ENCODE data around the gene CCT8L2. TPM values are rescaled to one million over a fixed set of nuclear protein-coding genes. Genes with fewer than 3 reads are reported as not detected.
"Not testable (repeated sequence)": the region's sequence is repeated elsewhere in the genome, so short reads cannot be mapped to it uniquely, and the experiment has no call there.

The CCT8L2 gene
- total RNA-seq, 2 donors from 2014 or later, result not detected

DNA sequence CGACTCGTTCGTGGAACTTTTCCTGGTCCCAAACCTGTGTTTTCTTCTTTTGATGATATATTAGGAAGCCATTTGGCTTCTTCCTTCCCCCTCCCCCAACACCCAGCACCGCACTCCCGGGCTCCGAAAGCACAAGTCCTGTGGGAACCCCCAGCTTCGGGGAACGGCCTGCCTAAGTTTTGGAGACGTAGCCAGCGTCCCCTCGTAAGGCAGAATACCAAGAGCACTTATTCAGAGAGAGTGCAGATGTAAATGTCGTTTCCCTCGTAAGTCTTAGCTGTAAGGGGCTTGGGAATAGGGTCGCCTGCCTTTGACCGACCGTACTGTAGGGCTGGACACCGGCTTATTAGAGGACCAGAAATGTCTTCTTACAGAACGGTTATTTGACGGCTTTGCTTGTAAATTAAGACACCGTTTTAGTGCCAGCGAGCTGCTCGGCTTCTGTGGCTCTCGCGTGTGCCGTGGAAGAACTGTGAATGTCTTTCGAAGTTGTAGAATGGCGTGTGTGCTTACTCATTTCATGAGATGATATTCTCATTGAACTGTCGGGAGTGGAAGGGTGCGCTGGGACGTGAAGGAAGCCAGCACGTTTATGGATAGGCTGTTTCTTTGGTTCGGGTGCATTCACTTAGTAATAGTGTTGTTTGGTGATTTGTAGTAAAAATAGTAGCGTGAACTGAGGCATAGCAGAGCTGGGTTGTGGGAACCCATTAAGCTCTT is 10.3 kb upstream of the CCT8L2 start:
- peak overlapping the region; percentile 29 for H3K4me3 Mint-ChIP-seq
- H3K27me3 Mint-ChIP-seq, result peaks cover 28% of the 10 kb centered on the region
- not testable (repeated sequence) for H3K4me1 Mint-ChIP-seq; H3K36me3 Mint-ChIP-seq (ENCODE audit: low read depth); H3K9me3 Mint-ChIP-seq; H3K27ac Mint-ChIP-seq
- peak; percentile 35 for ATAC-seq (replicated peaks)

- H3K27me3 Mint-ChIP-seq, result peaks cover 28% of the 10 kb centered on the region
- peak overlapping the region; percentile 29 for H3K4me3 Mint-ChIP-seq
- H3K27ac Mint-ChIP-seq; ATAC-seq (replicated peaks); H3K4me1 Mint-ChIP-seq; H3K36me3 Mint-ChIP-seq (ENCODE audit: low read depth); H3K9me3 Mint-ChIP-seq: not testable (repeated sequence)
Observed at GRCh38 chr22:16602224-16602727, 9.7 kb upstream of the CCT8L2 start.

GRCh38 chr22:16601437-16602223 is 9.0 kb upstream of the CCT8L2 start:
- Mint-ChIP-seq H3K4me3 (no peak overlapping the region), H3K9me3 (peaks cover 3% of the 10 kb centered on the region)

GRCh38 chr22:16600644-16601436 is 8.2 kb upstream of the CCT8L2 start:
- not testable (repeated sequence) for ATAC-seq (replicated peaks); H3K9me3 Mint-ChIP-seq; H3K4me1 Mint-ChIP-seq; H3K36me3 Mint-ChIP-seq (ENCODE audit: low read depth); H3K27ac Mint-ChIP-seq
- peak overlapping the region; percentile 23 for H3K4me3 Mint-ChIP-seq
- peaks cover 26% of the 10 kb centered on the region for H3K27me3 Mint-ChIP-seq

More at GRCh38 chr22:16601437-16602223, 9.0 kb upstream of the CCT8L2 start:
- Mint-ChIP-seq H3K4me1 (no peaks in the 10 kb centered on the region), H3K27me3 (peaks cover 26% of the 10 kb centered on the region), H3K27ac (no peak overlapping the region), H3K36me3 (ENCODE audit: low read depth) (peaks cover 6% of the 10 kb centered on the region)
- no peak for ATAC-seq (replicated peaks)

GRCh38 chr22:16599648-16600047 is 7.0 kb upstream of the CCT8L2 start:
- H3K27me3 Mint-ChIP-seq, result peaks cover 30% of the 10 kb centered on the region
- not testable (repeated sequence) for H3K4me1 Mint-ChIP-seq; H3K36me3 Mint-ChIP-seq (ENCODE audit: low read depth); H3K4me3 Mint-ChIP-seq; ATAC-seq (replicated peaks); H3K9me3 Mint-ChIP-seq; H3K27ac Mint-ChIP-seq

GRCh38 chr22:16595251-16595650 is 2.6 kb upstream of the CCT8L2 start:
- H3K27me3 Mint-ChIP-seq, result peaks cover 13% of the 10 kb centered on the region
- H3K27ac Mint-ChIP-seq, result not testable (repeated sequence)

DNA sequence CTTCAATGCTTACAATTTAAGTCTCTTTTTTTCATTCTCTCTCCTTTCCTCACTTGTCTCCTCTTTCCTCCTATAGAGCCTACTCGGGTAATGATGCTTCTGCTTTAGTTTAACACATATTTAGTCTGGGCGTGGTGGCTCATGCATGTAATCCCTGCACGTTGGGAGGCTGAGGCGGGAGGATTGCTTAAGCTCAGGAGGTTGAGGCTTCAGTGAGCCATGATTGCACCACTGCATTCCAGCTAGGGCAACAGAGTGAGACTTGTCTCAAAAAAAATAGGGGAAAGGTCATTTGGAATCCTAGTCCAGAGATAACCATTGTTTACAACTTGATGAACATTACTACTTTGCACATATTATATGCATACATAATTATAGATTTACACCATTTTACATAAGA is 1.4 kb upstream of the CCT8L2 start:
- Mint-ChIP-seq H3K4me3 (no peak overlapping the region), H3K9me3 (peaks cover 3% of the 10 kb centered on the region), H3K27ac (no peak overlapping the region), H3K4me1 (no peaks in the 10 kb centered on the region), H3K36me3 (ENCODE audit: low read depth) (no peaks in the 10 kb centered on the region), H3K27me3 (peaks cover 6% of the 10 kb centered on the region)
- no peak for ATAC-seq (replicated peaks)

More at GRCh38 chr22:16595251-16595650, 2.6 kb upstream of the CCT8L2 start:
- H3K4me1 Mint-ChIP-seq; H3K36me3 Mint-ChIP-seq (ENCODE audit: low read depth); H3K9me3 Mint-ChIP-seq; H3K4me3 Mint-ChIP-seq; ATAC-seq (replicated peaks): not testable (repeated sequence)

DNA sequence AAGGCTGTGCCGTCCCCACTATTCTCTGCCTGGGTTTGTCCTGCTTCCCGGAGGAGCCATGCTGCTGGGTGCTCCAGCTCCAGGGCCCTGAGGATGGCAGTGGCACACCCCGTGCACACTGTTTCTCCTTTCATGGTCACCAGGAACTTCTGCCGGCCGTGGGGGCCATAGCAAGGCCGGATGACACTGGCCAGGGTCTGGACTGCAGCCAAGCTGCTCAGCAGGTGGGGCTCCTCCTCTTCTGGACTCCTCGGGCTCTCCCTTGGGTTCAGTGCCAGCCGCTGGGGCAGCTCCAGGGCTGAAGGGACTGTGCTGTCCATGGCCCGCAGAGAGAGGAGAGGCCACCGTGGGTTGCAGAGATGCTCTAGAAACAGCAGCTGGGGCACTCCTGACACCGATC is 379 bp downstream of the CCT8L2 start:
- H3K9me3 Mint-ChIP-seq; H3K4me3 Mint-ChIP-seq; ATAC-seq (replicated peaks); H3K27me3 Mint-ChIP-seq; H3K27ac Mint-ChIP-seq; H3K4me1 Mint-ChIP-seq; H3K36me3 Mint-ChIP-seq (ENCODE audit: low read depth): not testable (repeated sequence)

DNA sequence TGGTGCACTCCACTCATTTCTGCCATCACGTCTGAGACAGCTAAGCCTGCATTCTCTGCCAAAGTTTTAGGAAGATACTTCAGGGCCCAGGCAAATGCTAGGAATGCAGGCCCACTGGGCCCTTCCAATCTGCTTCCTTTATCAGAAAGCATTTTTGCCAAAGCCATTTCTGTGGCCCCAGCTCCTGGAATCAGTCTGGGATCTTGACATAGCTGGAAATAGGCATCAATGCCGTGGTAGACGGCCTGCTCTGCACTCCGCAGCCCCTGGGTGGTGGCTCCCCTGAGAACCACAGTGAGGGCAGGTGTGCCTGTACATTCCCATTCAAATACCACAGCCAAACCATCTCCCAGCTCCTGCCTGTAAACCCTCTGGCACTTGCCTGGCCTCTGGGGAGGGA is 1.5 kb downstream of the CCT8L2 start:
- H3K4me1 Mint-ChIP-seq; H3K36me3 Mint-ChIP-seq (ENCODE audit: low read depth); H3K27ac Mint-ChIP-seq; H3K9me3 Mint-ChIP-seq; ATAC-seq (replicated peaks); H3K27me3 Mint-ChIP-seq; H3K4me3 Mint-ChIP-seq: not testable (repeated sequence)

DNA sequence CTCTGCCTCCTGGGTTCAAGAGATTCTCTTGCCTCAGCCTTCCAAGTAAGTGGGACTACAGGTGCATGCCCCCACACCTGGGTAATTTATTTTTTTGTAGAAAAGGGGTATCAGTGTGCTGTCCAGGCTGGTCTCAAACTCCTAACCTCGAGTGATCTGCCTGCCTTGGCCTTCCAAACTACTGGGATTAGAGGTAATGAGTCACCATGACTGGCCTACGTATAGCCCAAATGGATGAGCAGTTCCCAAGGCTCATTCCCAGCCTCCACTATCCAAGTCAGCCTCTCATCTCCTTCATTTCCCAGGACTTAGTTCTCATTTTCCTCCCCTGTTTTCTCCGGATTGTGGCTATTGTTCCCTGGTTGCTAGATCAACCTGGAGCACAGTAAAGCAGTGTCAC is 5.6 kb downstream of the CCT8L2 start:
- Mint-ChIP-seq H3K9me3 (no peaks in the 10 kb centered on the region), H3K4me1 (no peaks in the 10 kb centered on the region), H3K4me3 (no peak overlapping the region)

DNA sequence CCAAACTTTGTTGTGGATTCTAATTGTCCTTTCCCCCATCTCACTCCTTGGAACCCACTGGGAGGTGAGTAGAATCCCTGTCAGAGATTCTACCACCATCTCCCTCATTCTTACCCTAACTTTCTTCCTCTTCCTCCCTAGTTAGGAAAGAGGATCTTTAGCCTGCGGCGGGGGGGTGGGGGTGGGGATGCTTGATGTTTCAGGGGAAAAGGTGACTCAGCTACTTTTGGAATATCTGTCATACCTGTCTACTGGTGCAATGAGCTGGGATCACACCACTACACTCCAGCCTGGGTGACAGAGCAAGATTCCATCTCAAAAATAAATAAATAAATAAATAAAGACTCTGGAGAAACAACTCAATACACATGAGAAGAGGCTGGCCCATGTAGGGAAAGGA is 6.4 kb downstream of the CCT8L2 start:
- H3K4me3 Mint-ChIP-seq, result no peak overlapping the region
- no peak for ATAC-seq (replicated peaks)
- H3K4me1 Mint-ChIP-seq, result no peaks in the 10 kb centered on the region
- no peaks in the 10 kb centered on the region for H3K9me3 Mint-ChIP-seq
- H3K36me3 Mint-ChIP-seq (ENCODE audit: low read depth), result no peaks in the 10 kb centered on the region
- H3K27ac Mint-ChIP-seq, result no peak overlapping the region
- H3K27me3 Mint-ChIP-seq, result no peaks in the 10 kb centered on the region

More for the DNA sequence above, 5.6 kb downstream of the CCT8L2 start:
- H3K27me3 Mint-ChIP-seq, result no peaks in the 10 kb centered on the region
- no peaks in the 10 kb centered on the region for H3K36me3 Mint-ChIP-seq (ENCODE audit: low read depth)
- ATAC-seq (replicated peaks), result no peak
- H3K27ac Mint-ChIP-seq, result no peak overlapping the region

- H3K9me3 Mint-ChIP-seq; H3K36me3 Mint-ChIP-seq (ENCODE audit: low read depth); H3K4me1 Mint-ChIP-seq; H3K27me3 Mint-ChIP-seq; H3K27ac Mint-ChIP-seq; H3K4me3 Mint-ChIP-seq; ATAC-seq (replicated peaks): not testable (repeated sequence)
Observed at GRCh38 chr22:16580872-16581271, 11.7 kb downstream of the CCT8L2 start.

- H3K4me3 Mint-ChIP-seq; ATAC-seq (replicated peaks); H3K4me1 Mint-ChIP-seq: not testable (repeated sequence)
Observed at GRCh38 chr22:16569240-16569834, 23.3 kb downstream of the CCT8L2 start.

DNA sequence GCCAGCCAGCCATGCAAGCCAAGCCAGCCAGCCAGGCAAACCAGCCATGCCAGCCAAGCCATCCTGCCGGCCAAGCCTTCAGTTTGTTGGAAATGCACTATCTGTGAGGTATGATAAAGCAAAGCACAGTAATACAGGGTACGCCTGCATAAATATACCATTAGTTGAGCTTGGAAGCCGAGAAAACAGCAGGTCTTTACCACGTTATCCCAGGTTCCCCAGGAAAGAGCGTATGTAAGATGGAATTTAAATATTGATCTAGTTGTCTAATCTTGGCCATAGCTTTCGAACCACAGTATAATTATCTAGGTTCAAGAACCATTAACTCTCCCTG is 24.2 kb downstream of the CCT8L2 start:
- no peaks in the 10 kb centered on the region for H3K27me3 Mint-ChIP-seq
- H3K4me3 Mint-ChIP-seq, result no peak overlapping the region
- no peaks in the 10 kb centered on the region for H3K9me3 Mint-ChIP-seq
- H3K4me1 Mint-ChIP-seq, result no peaks in the 10 kb centered on the region
- no peak for ATAC-seq (replicated peaks)
- H3K36me3 Mint-ChIP-seq (ENCODE audit: low read depth), result no peaks in the 10 kb centered on the region
- no peak overlapping the region for H3K27ac Mint-ChIP-seq

More at GRCh38 chr22:16569240-16569834, 23.3 kb downstream of the CCT8L2 start:
- H3K27me3 Mint-ChIP-seq; H3K9me3 Mint-ChIP-seq; H3K27ac Mint-ChIP-seq; H3K36me3 Mint-ChIP-seq (ENCODE audit: low read depth): not testable (repeated sequence)
